Inflammatory macrophage treated with lipopolysaccharide for 4 hours (primary cell): Measurements from ENCODE around the gene FANCC.

Experiments used
- DNase-seq: peaks from one replicate; pipeline ENCODE4 v3.0.0-alpha.2; 2020

Gene FANCC

GRCh38 chr9:95058121-95058785, 259.3 kb downstream of the FANCC start:
- DNase-seq = no peak

- no peak for DNase-seq
Measured at GRCh38 chr9:95057101-95057500, 260.4 kb downstream of the FANCC start.

GRCh38 chr9:95055851-95056551, 261.5 kb downstream of the FANCC start:
- DNase-seq = no peak

DNA sequence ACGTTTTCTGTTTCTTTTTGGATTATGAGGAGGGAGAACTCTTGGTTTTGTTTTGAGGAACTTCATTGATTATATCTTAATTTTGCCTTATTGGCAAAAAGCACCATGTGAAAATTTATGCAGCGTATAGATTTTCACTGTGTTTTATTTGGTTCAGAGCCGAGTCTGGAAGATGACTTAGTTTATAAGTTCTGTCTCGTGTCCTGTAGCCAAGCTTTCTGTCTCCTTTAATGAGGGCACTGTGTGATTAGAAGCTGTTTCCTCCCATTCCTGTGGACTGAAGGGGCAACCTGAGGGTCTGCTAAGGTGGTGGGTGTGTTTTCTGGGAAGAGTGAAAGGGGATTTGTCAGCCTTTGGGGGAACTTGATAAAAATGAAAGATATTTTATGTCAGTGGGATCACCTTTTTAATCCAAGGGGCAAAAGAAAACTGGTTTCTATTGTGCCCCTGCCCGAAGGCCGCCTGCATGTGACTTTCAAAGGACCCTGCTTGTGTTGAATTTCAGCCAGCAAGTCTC, 262.1 kb downstream of the FANCC start:
- no peak for DNase-seq

- no peak for DNase-seq
Measured at GRCh38 chr9:95053611-95054570, 263.6 kb downstream of the FANCC start.

DNA sequence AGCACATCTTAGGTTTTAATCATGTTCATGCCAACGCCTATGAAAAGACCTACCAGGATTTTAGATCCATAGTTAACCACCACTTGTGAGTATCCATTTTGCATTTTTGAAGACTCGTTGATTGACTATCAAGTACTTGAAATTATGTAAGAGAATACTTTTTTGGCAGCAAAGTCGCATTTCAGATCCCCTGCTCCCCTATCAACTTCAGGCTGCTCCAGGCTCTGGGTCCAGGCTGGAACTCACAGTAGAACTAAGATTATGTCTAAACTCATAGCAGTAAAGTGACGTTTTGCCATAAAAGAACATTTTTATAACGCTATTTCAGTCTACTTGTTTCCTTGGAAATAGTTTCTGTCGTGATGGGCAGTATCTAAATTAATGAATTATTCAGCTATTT, 267.7 kb downstream of the FANCC start:
- no peak for DNase-seq
